Neural progenitor cell (in vitro differentiated cells): ENCODE results near the gene TIAL1.

Source experiments
- CTCF ChIP-seq: fragments of 200-600 bp; sonication (generic); IDR thresholded peaks from 2 replicates; pipeline ENCODE4 v1.5.1; 2017; ENCODE audit warnings: antibody characterized with exemption, mild to moderate bottlenecking
- EZH2 ChIP-seq: fragments of 200-600 bp; sonication (generic); IDR thresholded peaks from 2 replicates; pipeline ENCODE4 v1.6.1; 2017; ENCODE audit warnings: antibody characterized with exemption, mild to moderate bottlenecking, moderate library complexity

- TF ChIP-seq CTCF (no peak), EZH2 (no peak)
Observed at GRCh38 chr10:119578355-119578754, 18.4 kb downstream of the TIAL1 start.
